WTC11 (cell line): ENCODE measurements around the gene TNFSF9. TPM values are rescaled to one million over a fixed set of nuclear protein-coding genes. Genes with fewer than 3 reads are reported as not detected.

Experiments
- ATAC-seq: fragments of 200-7000 bp; cut with Tn5 transposase; 2 replicates; pipeline ENCODE4 v1.10.0; 2021; ENCODE audit warnings: mild to moderate bottlenecking, moderate library complexity
- CTCF ChIA-PET: fragments of 300-600 bp; sonication (Branson Sonifier 250); formaldehyde crosslinking; loops from one replicate; lab custom pipeline; 2021; ENCODE audit warnings: antibody characterized with exemption; lab: Charles Lee
- POLR2A ChIA-PET: fragments of 350-600 bp; sonication (Branson Sonifier 250); formaldehyde crosslinking; loops from one replicate; lab custom pipeline; 2021; ENCODE audit warnings: antibody characterized with exemption; lab: Charles Lee
- DNase-seq: peaks from one replicate; pipeline ENCODE4 v3.0.0; 2021; ENCODE audit warnings: low spot score
- H3K27ac Mint-ChIP-seq: 2 replicates; pipeline ENCODE4 v1.8.0; 2021; ENCODE audit warnings: mixed read lengths
- H3K27me3 Mint-ChIP-seq: 2 replicates; pipeline ENCODE4 v1.8.0; 2021; ENCODE audit warnings: low read depth, mild to moderate bottlenecking, moderate library complexity, mixed read lengths
- H3K36me3 Mint-ChIP-seq: 2 replicates; pipeline ENCODE4 v1.8.0; 2021; ENCODE audit warnings: mixed read lengths
- H3K4me1 Mint-ChIP-seq: 2 replicates; pipeline ENCODE4 v1.8.0; 2022; ENCODE audit warnings: mixed read lengths
- H3K4me3 Mint-ChIP-seq: 2 replicates; pipeline ENCODE4 v1.8.0; 2021; ENCODE audit warnings: mild to moderate bottlenecking, moderate library complexity, mixed read lengths
- H3K9me3 Mint-ChIP-seq: 2 replicates; pipeline ENCODE4 v1.8.0; 2021; ENCODE audit warnings: mixed read lengths
- ELF4 ChIP-seq: sonication (generic); formaldehyde crosslinking; IDR thresholded peaks from 2 replicates; pipeline ENCODE4 v1.8.1; 2022; ENCODE audit warnings: low read depth, mild to moderate bottlenecking, moderate library complexity, missing genetic modification reagents
- GABPB1 ChIP-seq: sonication (generic); formaldehyde crosslinking; IDR thresholded peaks from 2 replicates; pipeline ENCODE4 v1.8.1; 2023; ENCODE audit warnings: mild to moderate bottlenecking, missing genetic modification reagents
- JAZF1 ChIP-seq: fragments of 250-450 bp; sonication (Bioruptor Pico); IDR thresholded peaks from 2 replicates; pipeline ENCODE4 v1.9.0; 2021; ENCODE audit warnings: moderate library complexity, mild to moderate bottlenecking, inconsistent platforms
- KAT7 ChIP-seq: sonication (generic); formaldehyde crosslinking; IDR thresholded peaks from 2 replicates; pipeline ENCODE4 v1.8.1; 2023; ENCODE audit warnings: missing genetic modification reagents, mild to moderate bottlenecking, borderline replicate concordance
- NFATC4 ChIP-seq: fragments of 250-450 bp; sonication (Bioruptor Pico); IDR thresholded peaks from 2 replicates; pipeline ENCODE4 v1.9.0; 2021; ENCODE audit warnings: mild to moderate bottlenecking
- NFYB ChIP-seq: sonication (generic); formaldehyde crosslinking; conservative IDR thresholded peaks from 2 replicates; pipeline ENCODE4 v1.8.0; 2022; ENCODE audit warnings: low read depth, missing genetic modification reagents
- NR2C2 ChIP-seq: sonication (generic); formaldehyde crosslinking; IDR thresholded peaks from 2 replicates; pipeline ENCODE4 v1.8.0; 2022; ENCODE audit warnings: mild to moderate bottlenecking, missing genetic modification reagents
- ZNF121 ChIP-seq: sonication (generic); formaldehyde crosslinking; IDR thresholded peaks from 2 replicates; pipeline ENCODE4 v1.8.0; 2023; ENCODE audit warnings: missing genetic modification reagents
- ZNF232 ChIP-seq: sonication (generic); formaldehyde crosslinking; IDR thresholded peaks from 2 replicates; pipeline ENCODE4 v1.8.0; 2022; ENCODE audit warnings: mild to moderate bottlenecking, missing genetic modification reagents
- ZNF396 ChIP-seq: fragments of 250-450 bp; sonication (Bioruptor Pico); IDR thresholded peaks from 2 replicates; pipeline ENCODE4 v1.8.0; 2021; ENCODE audit warnings: mild to moderate bottlenecking, moderate library complexity, borderline replicate concordance
- ZNF416 ChIP-seq: fragments of 250-450 bp; sonication (Bioruptor Pico); IDR thresholded peaks from 2 replicates; pipeline ENCODE4 v1.9.0; 2021; ENCODE audit warnings: mild to moderate bottlenecking, inconsistent platforms
- total RNA-seq: library from RNA; stranded (reverse); gene quantifications from 3 replicates; pipeline ENCODE4 v1.2.3, GENCODE V29; 2021
- TF ChIP-seq, protein P1 (sequence below): sonication (generic); formaldehyde crosslinking; IDR thresholded peaks from 2 replicates; pipeline ENCODE4 v1.8.0; 2023; ENCODE audit warnings: mild to moderate bottlenecking, missing genetic modification reagents
- TF ChIP-seq, protein P2 (sequence below): sonication (generic); formaldehyde crosslinking; IDR thresholded peaks from 2 replicates; pipeline ENCODE4 v1.8.0; 2022; ENCODE audit warnings: mild to moderate bottlenecking, missing genetic modification reagents
- TF ChIP-seq, protein P3 (sequence below): sonication (generic); formaldehyde crosslinking; IDR thresholded peaks from 2 replicates; pipeline ENCODE4 v1.8.1; 2022; ENCODE audit warnings: low read depth, missing genetic modification reagents, borderline replicate concordance
- TF ChIP-seq, protein P4 (sequence below): sonication (generic); formaldehyde crosslinking; IDR thresholded peaks from 2 replicates; pipeline ENCODE4 v1.8.1; 2023; ENCODE audit warnings: mild to moderate bottlenecking, missing genetic modification reagents, borderline replicate concordance
- TF ChIP-seq, protein P5 (sequence below): fragments of 250-450 bp; sonication (Bioruptor Pico); IDR thresholded peaks from 2 replicates; pipeline ENCODE4 v1.9.0; 2021; ENCODE audit warnings: mild to moderate bottlenecking
- TF ChIP-seq, protein P6 (sequence below): fragments of 250-450 bp; sonication (Bioruptor Pico); IDR thresholded peaks from 2 replicates; pipeline ENCODE4 v2.1.2; 2022; ENCODE audit warnings: mild to moderate bottlenecking, moderate library complexity
- TF ChIP-seq, protein P7 (sequence below): fragments of 250-450 bp; sonication (Bioruptor Pico); IDR thresholded peaks from 2 replicates; pipeline ENCODE4 v1.9.0; 2021; ENCODE audit warnings: mild to moderate bottlenecking
- TF ChIP-seq, protein P8 (sequence below): sonication (generic); formaldehyde crosslinking; IDR thresholded peaks from 2 replicates; pipeline ENCODE4 v1.8.1; 2022; ENCODE audit warnings: low read depth, mild to moderate bottlenecking, moderate library complexity, missing genetic modification reagents, borderline replicate concordance

TNFSF9 gene
- total RNA-seq, 1 experiment from 2014 or later = 2.9 TPM

DNA sequence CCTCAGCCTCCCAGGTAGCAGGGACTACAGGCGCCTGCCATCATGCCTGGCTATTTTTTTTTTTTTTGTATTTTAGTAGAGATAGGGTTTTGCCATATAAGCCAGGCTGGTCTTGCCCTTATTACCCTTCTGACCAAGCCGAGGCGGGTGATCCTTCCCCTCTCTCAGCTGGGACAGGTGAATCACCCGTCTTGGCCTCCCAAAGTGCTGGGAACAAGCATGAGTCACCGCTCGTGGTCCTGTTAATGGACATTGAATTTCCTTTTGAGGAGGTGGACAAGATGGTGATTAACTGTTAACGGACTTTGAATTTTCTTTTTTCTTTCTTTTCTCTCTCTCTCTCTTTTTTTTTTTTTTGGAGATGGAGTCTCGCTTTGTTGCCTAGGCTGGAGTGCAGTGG, 49.5 kb downstream of the TNFSF9 start:
- Mint-ChIP-seq H3K27ac (no peak overlapping the region), H3K9me3 (peaks cover 14% of the 10 kb centered on the region), H3K27me3 (peaks cover 40% of the 10 kb centered on the region), H3K36me3 (peaks cover 10% of the 10 kb centered on the region), H3K4me1 (no peaks in the 10 kb centered on the region), H3K4me3 (no peak overlapping the region)
- TF ChIP-seq, protein P1, sequence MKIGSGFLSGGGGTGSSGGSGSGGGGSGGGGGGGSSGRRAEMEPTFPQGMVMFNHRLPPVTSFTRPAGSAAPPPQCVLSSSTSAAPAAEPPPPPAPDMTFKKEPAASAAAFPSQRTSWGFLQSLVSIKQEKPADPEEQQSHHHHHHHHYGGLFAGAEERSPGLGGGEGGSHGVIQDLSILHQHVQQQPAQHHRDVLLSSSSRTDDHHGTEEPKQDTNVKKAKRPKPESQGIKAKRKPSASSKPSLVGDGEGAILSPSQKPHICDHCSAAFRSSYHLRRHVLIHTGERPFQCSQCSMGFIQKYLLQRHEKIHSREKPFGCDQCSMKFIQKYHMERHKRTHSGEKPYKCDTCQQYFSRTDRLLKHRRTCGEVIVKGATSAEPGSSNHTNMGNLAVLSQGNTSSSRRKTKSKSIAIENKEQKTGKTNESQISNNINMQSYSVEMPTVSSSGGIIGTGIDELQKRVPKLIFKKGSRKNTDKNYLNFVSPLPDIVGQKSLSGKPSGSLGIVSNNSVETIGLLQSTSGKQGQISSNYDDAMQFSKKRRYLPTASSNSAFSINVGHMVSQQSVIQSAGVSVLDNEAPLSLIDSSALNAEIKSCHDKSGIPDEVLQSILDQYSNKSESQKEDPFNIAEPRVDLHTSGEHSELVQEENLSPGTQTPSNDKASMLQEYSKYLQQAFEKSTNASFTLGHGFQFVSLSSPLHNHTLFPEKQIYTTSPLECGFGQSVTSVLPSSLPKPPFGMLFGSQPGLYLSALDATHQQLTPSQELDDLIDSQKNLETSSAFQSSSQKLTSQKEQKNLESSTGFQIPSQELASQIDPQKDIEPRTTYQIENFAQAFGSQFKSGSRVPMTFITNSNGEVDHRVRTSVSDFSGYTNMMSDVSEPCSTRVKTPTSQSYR (CRISPR knock-in tag) = no peak
- TF ChIP-seq NR2C2 (CRISPR knock-in tag) (no peak), JAZF1 (CRISPR knock-in tag) (no peak), ZNF121 (CRISPR knock-in tag) (no peak), ZNF416 (CRISPR knock-in tag) (no peak), ELF4 (no peak), ZNF396 (CRISPR knock-in tag) (no peak), KAT7 (CRISPR knock-in tag) (no peak), ZNF232 (CRISPR knock-in tag) (no peak), NFATC4 (CRISPR knock-in tag) (no peak), GABPB1 (CRISPR knock-in tag) (no peak), NFYB (CRISPR knock-in tag) (no peak)
- TF ChIP-seq, protein P2, sequence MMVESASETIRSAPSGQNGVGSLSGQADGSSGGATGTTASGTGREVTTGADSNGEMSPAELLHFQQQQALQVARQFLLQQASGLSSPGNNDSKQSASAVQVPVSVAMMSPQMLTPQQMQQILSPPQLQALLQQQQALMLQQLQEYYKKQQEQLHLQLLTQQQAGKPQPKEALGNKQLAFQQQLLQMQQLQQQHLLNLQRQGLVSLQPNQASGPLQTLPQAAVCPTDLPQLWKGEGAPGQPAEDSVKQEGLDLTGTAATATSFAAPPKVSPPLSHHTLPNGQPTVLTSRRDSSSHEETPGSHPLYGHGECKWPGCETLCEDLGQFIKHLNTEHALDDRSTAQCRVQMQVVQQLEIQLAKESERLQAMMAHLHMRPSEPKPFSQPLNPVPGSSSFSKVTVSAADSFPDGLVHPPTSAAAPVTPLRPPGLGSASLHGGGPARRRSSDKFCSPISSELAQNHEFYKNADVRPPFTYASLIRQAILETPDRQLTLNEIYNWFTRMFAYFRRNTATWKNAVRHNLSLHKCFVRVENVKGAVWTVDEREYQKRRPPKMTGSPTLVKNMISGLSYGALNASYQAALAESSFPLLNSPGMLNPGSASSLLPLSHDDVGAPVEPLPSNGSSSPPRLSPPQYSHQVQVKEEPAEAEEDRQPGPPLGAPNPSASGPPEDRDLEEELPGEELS (CRISPR knock-in tag) = no peak
- TF ChIP-seq, protein P3, sequence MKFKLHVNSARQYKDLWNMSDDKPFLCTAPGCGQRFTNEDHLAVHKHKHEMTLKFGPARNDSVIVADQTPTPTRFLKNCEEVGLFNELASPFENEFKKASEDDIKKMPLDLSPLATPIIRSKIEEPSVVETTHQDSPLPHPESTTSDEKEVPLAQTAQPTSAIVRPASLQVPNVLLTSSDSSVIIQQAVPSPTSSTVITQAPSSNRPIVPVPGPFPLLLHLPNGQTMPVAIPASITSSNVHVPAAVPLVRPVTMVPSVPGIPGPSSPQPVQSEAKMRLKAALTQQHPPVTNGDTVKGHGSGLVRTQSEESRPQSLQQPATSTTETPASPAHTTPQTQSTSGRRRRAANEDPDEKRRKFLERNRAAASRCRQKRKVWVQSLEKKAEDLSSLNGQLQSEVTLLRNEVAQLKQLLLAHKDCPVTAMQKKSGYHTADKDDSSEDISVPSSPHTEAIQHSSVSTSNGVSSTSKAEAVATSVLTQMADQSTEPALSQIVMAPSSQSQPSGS (CRISPR knock-in tag) = no peak
- TF ChIP-seq, protein P4, sequence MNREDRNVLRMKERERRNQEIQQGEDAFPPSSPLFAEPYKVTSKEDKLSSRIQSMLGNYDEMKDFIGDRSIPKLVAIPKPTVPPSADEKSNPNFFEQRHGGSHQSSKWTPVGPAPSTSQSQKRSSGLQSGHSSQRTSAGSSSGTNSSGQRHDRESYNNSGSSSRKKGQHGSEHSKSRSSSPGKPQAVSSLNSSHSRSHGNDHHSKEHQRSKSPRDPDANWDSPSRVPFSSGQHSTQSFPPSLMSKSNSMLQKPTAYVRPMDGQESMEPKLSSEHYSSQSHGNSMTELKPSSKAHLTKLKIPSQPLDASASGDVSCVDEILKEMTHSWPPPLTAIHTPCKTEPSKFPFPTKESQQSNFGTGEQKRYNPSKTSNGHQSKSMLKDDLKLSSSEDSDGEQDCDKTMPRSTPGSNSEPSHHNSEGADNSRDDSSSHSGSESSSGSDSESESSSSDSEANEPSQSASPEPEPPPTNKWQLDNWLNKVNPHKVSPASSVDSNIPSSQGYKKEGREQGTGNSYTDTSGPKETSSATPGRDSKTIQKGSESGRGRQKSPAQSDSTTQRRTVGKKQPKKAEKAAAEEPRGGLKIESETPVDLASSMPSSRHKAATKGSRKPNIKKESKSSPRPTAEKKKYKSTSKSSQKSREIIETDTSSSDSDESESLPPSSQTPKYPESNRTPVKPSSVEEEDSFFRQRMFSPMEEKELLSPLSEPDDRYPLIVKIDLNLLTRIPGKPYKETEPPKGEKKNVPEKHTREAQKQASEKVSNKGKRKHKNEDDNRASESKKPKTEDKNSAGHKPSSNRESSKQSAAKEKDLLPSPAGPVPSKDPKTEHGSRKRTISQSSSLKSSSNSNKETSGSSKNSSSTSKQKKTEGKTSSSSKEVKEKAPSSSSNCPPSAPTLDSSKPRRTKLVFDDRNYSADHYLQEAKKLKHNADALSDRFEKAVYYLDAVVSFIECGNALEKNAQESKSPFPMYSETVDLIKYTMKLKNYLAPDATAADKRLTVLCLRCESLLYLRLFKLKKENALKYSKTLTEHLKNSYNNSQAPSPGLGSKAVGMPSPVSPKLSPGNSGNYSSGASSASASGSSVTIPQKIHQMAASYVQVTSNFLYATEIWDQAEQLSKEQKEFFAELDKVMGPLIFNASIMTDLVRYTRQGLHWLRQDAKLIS (CRISPR knock-in tag) = no peak
- TF ChIP-seq, protein P5, sequence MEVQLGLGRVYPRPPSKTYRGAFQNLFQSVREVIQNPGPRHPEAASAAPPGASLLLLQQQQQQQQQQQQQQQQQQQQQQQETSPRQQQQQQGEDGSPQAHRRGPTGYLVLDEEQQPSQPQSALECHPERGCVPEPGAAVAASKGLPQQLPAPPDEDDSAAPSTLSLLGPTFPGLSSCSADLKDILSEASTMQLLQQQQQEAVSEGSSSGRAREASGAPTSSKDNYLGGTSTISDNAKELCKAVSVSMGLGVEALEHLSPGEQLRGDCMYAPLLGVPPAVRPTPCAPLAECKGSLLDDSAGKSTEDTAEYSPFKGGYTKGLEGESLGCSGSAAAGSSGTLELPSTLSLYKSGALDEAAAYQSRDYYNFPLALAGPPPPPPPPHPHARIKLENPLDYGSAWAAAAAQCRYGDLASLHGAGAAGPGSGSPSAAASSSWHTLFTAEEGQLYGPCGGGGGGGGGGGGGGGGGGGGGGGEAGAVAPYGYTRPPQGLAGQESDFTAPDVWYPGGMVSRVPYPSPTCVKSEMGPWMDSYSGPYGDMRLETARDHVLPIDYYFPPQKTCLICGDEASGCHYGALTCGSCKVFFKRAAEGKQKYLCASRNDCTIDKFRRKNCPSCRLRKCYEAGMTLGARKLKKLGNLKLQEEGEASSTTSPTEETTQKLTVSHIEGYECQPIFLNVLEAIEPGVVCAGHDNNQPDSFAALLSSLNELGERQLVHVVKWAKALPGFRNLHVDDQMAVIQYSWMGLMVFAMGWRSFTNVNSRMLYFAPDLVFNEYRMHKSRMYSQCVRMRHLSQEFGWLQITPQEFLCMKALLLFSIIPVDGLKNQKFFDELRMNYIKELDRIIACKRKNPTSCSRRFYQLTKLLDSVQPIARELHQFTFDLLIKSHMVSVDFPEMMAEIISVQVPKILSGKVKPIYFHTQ (CRISPR knock-in tag) = no peak
- TF ChIP-seq, protein P6, sequence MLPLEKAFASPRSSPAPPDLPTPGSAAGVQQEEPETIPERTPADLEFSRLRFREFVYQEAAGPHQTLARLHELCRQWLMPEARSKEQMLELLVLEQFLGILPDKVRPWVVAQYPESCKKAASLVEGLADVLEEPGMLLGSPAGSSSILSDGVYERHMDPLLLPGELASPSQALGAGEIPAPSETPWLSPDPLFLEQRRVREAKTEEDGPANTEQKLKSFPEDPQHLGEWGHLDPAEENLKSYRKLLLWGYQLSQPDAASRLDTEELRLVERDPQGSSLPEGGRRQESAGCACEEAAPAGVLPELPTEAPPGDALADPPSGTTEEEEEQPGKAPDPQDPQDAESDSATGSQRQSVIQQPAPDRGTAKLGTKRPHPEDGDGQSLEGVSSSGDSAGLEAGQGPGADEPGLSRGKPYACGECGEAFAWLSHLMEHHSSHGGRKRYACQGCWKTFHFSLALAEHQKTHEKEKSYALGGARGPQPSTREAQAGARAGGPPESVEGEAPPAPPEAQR (CRISPR knock-in tag) = no peak
- TF ChIP-seq, protein P7, sequence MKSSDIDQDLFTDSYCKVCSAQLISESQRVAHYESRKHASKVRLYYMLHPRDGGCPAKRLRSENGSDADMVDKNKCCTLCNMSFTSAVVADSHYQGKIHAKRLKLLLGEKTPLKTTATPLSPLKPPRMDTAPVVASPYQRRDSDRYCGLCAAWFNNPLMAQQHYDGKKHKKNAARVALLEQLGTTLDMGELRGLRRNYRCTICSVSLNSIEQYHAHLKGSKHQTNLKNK (CRISPR knock-in tag) = no peak
- TF ChIP-seq, protein P8, sequence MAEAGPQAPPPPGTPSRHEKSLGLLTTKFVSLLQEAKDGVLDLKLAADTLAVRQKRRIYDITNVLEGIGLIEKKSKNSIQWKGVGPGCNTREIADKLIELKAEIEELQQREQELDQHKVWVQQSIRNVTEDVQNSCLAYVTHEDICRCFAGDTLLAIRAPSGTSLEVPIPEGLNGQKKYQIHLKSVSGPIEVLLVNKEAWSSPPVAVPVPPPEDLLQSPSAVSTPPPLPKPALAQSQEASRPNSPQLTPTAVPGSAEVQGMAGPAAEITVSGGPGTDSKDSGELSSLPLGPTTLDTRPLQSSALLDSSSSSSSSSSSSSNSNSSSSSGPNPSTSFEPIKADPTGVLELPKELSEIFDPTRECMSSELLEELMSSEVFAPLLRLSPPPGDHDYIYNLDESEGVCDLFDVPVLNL = no peak
- ATAC-seq = no peak
- CTCF ChIA-PET = interaction anchor here (0.7 kb wide), 1 partner anchor 127 kb away, joined by 4 read pairs; no protein-coding TSS in a partner anchor
- POLR2A ChIA-PET = interaction anchor here (0.7 kb wide), 1 partner anchor 90 kb away, joined by 3 read pairs; no protein-coding TSS in a partner anchor
- DNase-seq = no peak
